Caco-2 (cell line): ENCODE data around the gene PIP5KL1. TPM values are rescaled to one million over a fixed set of nuclear protein-coding genes. Genes with fewer than 3 reads are reported as not detected.

Experiments used
- BruUV-seq: library from RNA; stranded (reverse); fragments of 400-500 nt; replicated peaks from 2 replicates; lab custom pipeline; 2021; lab: Mats Ljungman, UMichigan
- CTCF ChIA-PET: fragments of 300-600 bp; sonication (Branson Sonifier 250); formaldehyde crosslinking; loops from one replicate; lab custom pipeline; 2022; ENCODE audit warnings: antibody characterized with exemption; lab: Charles Lee
- POLR2A ChIA-PET: fragments of 300-600 bp; sonication (Branson Sonifier 250); formaldehyde crosslinking; loops from one replicate; lab custom pipeline; 2022; ENCODE audit warnings: antibody characterized with exemption; lab: Charles Lee
- DNase-seq, 2 experiments: peaks; one replicate each; pipeline versions ENCODE4 v3.0.0 to v3.0.0-alpha.2; 2020 to 2022
- H3K27me3 ChIP-seq: replicated peaks from 2 replicates; pipeline ENCODE4 v1.6.0; 2011; ENCODE audit warnings: low read length; ENCODE audit not compliant: control insufficient read depth, insufficient read depth
- H3K36me3 ChIP-seq: 2 replicates; pipeline ENCODE4 v1.5.1; 2011; ENCODE audit warnings: low read length; ENCODE audit not compliant: control insufficient read depth, insufficient read depth
- H3K4me1 ChIP-seq: fragments of 250-450 bp; sonication (Bioruptor Pico); 2 replicates; pipeline ENCODE4 v1.5.1; 2020; ENCODE audit warnings: mild to moderate bottlenecking
- H3K4me3 ChIP-seq: 2 replicates; pipeline ENCODE4 v1.5.1; 2011; ENCODE audit warnings: low read depth, mild to moderate bottlenecking, control low read depth, low read length
- H3K9me3 ChIP-seq: fragments of 250-450 bp; sonication (Bioruptor Pico); 2 replicates; pipeline ENCODE4 v1.5.1; 2020; ENCODE audit warnings: mild to moderate bottlenecking, moderate library complexity
- H3K27ac Mint-ChIP-seq: one replicate; pipeline ENCODE4 v1.8.0; 2022; ENCODE audit warnings: mixed read lengths; ENCODE audit not compliant: unreplicated experiment
- H3K27me3 Mint-ChIP-seq: one replicate; pipeline ENCODE4 v1.8.0; 2022; ENCODE audit warnings: mixed read lengths; ENCODE audit not compliant: insufficient read depth, unreplicated experiment
- H3K36me3 Mint-ChIP-seq: one replicate; pipeline ENCODE4 v1.8.0; 2022; ENCODE audit warnings: mild to moderate bottlenecking, mixed read lengths; ENCODE audit not compliant: insufficient read depth, unreplicated experiment
- H3K4me1 Mint-ChIP-seq: one replicate; pipeline ENCODE4 v1.8.0; 2022; ENCODE audit warnings: low read depth, mixed read lengths; ENCODE audit not compliant: unreplicated experiment
- H3K4me3 Mint-ChIP-seq: one replicate; pipeline ENCODE4 v1.8.0; 2022; ENCODE audit warnings: mild to moderate bottlenecking, moderate library complexity, mixed read lengths; ENCODE audit not compliant: unreplicated experiment
- H3K9me3 Mint-ChIP-seq: one replicate; pipeline ENCODE4 v1.8.0; 2022; ENCODE audit warnings: mixed read lengths; ENCODE audit not compliant: unreplicated experiment
- intact Hi-C: fragments of 100-400 bp; cut with micrococcal nuclease; formaldehyde crosslinking; loops from one replicate; pipeline ENCODE4 v1.10.0; 2022; ENCODE audit not compliant: unreplicated experiment
- total RNA-seq: library from RNA; stranded (reverse); gene quantifications from 2 replicates; pipeline ENCODE4 v1.2.3, GENCODE V29; 2022
- TF ChIP-seq, protein P1 (sequence below), 2 experiments: fragments of 200-600 bp in 1 of 2; IDR thresholded peaks; 1 replicate in 1 of 2; 2 replicates in 1 of 2; pipeline versions ENCODE4 v1.5.1 to v1.8.0; 2011 to 2022; ENCODE audit warnings: antibody characterized with exemption in 1 of 2, control low read depth in 1 of 2, inconsistent platforms in 1 of 2, low read depth in 1 of 2, low read length in 1 of 2, mild to moderate bottlenecking in 1 of 2, moderate library complexity in 1 of 2; ENCODE audit not compliant: insufficient read depth in 1 of 2, severe bottlenecking in 1 of 2, unreplicated experiment in 1 of 2

PIP5KL1 gene
- total RNA-seq, 1 experiment from 2014 or later = 2.3 TPM

DNA sequence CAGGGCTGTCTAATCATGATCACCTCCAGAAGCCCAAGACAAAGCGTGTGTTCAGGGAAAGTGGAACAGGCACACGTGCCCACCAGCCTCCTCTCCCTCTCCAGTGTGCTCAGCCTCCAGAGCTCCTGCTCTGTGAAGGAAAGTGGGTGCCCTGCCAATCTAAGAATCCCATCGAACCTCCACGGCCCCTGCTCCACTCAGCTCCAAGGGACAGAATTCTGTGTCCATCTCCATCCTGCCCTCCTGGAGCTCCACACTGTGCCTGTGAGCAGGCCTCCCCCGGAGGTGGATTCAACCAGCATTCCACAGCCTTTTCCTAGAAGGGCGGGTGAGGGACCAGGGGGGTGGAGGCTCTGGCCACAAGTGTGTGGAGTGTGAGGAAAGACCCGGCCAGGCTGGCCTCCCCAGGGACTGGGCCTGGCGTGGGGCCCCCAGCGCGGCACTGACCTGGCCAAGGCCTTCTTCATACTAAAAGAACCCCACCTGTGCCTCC is 44.2 kb upstream of the PIP5KL1 start:
- Histone ChIP-seq H3K9me3 (no peaks in the 10 kb centered on the region), H3K4me3 (no peak overlapping the region), H3K27me3 (no peaks in the 10 kb centered on the region), H3K4me1 (peaks cover 36% of the 10 kb centered on the region), H3K36me3 (no peaks in the 10 kb centered on the region; the same call in 1 of the 2 replicates)
- Mint-ChIP-seq H3K4me3 (no peak overlapping the region), H3K9me3 (no peaks in the 10 kb centered on the region), H3K4me1 (peaks cover 28% of the 10 kb centered on the region), H3K27ac (peak overlapping the region; percentile 10), H3K27me3 (no peaks in the 10 kb centered on the region), H3K36me3 (peaks cover 9% of the 10 kb centered on the region)
- no peak for DNase-seq
- TF ChIP-seq, protein P1, sequence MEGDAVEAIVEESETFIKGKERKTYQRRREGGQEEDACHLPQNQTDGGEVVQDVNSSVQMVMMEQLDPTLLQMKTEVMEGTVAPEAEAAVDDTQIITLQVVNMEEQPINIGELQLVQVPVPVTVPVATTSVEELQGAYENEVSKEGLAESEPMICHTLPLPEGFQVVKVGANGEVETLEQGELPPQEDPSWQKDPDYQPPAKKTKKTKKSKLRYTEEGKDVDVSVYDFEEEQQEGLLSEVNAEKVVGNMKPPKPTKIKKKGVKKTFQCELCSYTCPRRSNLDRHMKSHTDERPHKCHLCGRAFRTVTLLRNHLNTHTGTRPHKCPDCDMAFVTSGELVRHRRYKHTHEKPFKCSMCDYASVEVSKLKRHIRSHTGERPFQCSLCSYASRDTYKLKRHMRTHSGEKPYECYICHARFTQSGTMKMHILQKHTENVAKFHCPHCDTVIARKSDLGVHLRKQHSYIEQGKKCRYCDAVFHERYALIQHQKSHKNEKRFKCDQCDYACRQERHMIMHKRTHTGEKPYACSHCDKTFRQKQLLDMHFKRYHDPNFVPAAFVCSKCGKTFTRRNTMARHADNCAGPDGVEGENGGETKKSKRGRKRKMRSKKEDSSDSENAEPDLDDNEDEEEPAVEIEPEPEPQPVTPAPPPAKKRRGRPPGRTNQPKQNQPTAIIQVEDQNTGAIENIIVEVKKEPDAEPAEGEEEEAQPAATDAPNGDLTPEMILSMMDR (IDR thresholded peaks at IDR 0.05; ENCODE audit: insufficient read depth in 1 of 2, low read depth in 1 of 2, low read length in 1 of 2, severe bottlenecking in 1 of 2, unreplicated experiment in 1 of 2) = no peak
- CTCF ChIA-PET = interaction anchor here (0.7 to 1.4 kb wide), 2 partner anchors 20 to 21 kb away, joined by 3 to 4 read pairs; no protein-coding TSS in a partner anchor
- intact Hi-C loops = no loop called here
- BruUV-seq = no TSS peak
- POLR2A ChIA-PET = no interaction called here

- H3K27ac Mint-ChIP-seq = peak overlapping the region; percentile 10
- Histone ChIP-seq H3K4me1 (peaks cover 41% of the 10 kb centered on the region), H3K36me3 (no peaks in the 10 kb centered on the region; the same call in 1 of the 2 replicates), H3K27me3 (no peaks in the 10 kb centered on the region), H3K9me3 (no peaks in the 10 kb centered on the region), H3K4me3 (no peak overlapping the region)
- no peaks in the 10 kb centered on the region for H3K9me3 Mint-ChIP-seq
- H3K36me3 Mint-ChIP-seq = peaks cover 5% of the 10 kb centered on the region
- no TSS peak for BruUV-seq
- TF ChIP-seq, protein P1 (IDR thresholded peaks at IDR 0.05; ENCODE audit: insufficient read depth in 1 of 2, low read depth in 1 of 2, low read length in 1 of 2, severe bottlenecking in 1 of 2, unreplicated experiment in 1 of 2) = no peak
- intact Hi-C loops = no loop called here
- CTCF ChIA-PET = interaction anchor here (0.7 to 1.4 kb wide), 2 partner anchors 19 to 21 kb away, joined by 3 to 4 read pairs; no protein-coding TSS in a partner anchor
- H3K4me3 Mint-ChIP-seq = no peak overlapping the region
- peaks cover 28% of the 10 kb centered on the region for H3K4me1 Mint-ChIP-seq
- POLR2A ChIA-PET = no interaction called here
- no peaks in the 10 kb centered on the region for H3K27me3 Mint-ChIP-seq
- no peak for DNase-seq
Measured at GRCh38 chr9:127974001-127974768, 43.6 kb upstream of the PIP5KL1 start.

- Histone ChIP-seq H3K27me3 (no peaks in the 10 kb centered on the region), H3K4me3 (no peak overlapping the region), H3K4me1 (peaks cover 44% of the 10 kb centered on the region), H3K36me3 (no peaks in the 10 kb centered on the region; the same call in 1 of the 2 replicates), H3K9me3 (no peaks in the 10 kb centered on the region)
- no peak for DNase-seq
- Mint-ChIP-seq H3K27ac (no peak overlapping the region), H3K9me3 (no peaks in the 10 kb centered on the region), H3K36me3 (no peaks in the 10 kb centered on the region), H3K4me3 (no peak overlapping the region), H3K27me3 (no peaks in the 10 kb centered on the region), H3K4me1 (peaks cover 28% of the 10 kb centered on the region)
- TF ChIP-seq, protein P1 (IDR thresholded peaks at IDR 0.05; ENCODE audit: insufficient read depth in 1 of 2, low read depth in 1 of 2, low read length in 1 of 2, severe bottlenecking in 1 of 2, unreplicated experiment in 1 of 2) = no peak
- CTCF ChIA-PET = no interaction called here
- no TSS peak for BruUV-seq
- intact Hi-C loops = no loop called here
- POLR2A ChIA-PET = no interaction called here
Measured at GRCh38 chr9:127973169-127974000, 42.8 kb upstream of the PIP5KL1 start.
